ENCODE results near the gene PYGO1.
"Not testable (repeated sequence)": the region's sequence is repeated elsewhere in the genome, so short reads cannot be mapped to it uniquely, and the experiment has no call there.

The PYGO1 gene, protein sequence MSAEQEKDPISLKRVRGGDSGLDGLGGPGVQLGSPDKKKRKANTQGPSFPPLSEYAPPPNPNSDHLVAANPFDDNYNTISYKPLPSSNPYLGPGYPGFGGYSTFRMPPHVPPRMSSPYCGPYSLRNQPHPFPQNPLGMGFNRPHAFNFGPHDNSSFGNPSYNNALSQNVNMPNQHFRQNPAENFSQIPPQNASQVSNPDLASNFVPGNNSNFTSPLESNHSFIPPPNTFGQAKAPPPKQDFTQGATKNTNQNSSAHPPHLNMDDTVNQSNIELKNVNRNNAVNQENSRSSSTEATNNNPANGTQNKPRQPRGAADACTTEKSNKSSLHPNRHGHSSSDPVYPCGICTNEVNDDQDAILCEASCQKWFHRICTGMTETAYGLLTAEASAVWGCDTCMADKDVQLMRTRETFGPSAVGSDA

DNA sequence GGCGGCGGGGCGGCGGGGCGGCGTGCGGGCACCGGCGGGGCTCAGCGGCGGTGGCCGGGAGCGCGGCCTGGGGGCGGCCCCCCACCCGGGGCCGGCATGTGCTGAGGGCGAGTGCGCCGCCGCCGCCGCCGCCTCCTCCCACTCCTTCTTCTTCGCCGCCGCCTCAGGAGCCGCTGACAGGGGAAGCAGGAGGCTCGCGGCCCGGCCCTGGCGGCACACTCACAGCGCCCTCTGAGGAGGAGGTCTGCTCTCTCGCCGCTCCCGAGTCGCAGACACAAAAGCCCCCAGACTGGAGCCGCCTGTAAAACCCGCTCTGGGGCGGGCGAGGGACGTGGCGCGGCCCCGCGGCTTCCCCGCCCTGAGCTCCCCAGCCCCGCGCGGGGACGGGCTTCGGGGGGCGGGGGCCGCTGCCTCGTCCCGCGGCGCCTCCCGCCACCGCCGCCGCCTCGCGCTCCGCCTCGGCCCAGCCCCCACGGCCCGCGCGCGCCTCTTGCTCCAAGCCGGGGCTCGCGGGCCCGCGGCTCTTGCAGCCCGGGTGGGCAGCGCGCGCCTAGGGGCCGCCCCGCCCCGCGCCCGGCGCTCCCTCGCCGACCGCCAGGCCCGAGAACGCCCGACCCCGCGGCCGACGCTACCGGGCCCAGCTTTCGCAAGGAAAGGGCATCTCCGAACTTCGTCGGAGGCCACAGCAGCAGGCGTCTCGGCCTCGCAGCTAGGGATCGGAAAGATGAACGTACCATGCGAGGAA is at the start of gene PYGO1:
Gene PYGO1 (minus strand): TSS at position 276 of the 745 bp plus-strand sequence. CDS start 462 bp downstream, outside the sequence.
- DNase-seq (ENCODE audit: low read depth in 3 of 3): peak in 2 of 3 donors; percentile 20 to 26

DNA sequence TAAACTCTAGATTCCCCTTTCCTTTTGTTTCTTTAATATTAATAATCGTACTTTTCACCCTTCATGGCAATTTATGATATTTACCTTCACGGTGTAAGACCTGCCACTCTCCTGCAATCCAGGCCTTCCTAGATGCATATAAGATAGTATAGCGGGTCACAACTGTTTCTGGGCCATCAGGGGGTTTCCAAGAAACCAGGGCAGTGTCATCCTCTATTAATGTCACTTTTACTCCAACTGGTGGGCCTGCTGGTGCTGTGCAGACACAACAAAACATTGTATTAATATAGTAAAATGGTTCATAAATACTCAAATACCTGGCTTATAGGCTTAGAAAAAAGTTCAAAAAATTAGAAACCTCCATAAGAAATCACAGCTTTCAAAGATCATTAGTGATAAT is 48.9 kb upstream of the PYGO1 start:
- DNase-seq (ENCODE audit: low read depth in 3 of 3): no peak

DNA sequence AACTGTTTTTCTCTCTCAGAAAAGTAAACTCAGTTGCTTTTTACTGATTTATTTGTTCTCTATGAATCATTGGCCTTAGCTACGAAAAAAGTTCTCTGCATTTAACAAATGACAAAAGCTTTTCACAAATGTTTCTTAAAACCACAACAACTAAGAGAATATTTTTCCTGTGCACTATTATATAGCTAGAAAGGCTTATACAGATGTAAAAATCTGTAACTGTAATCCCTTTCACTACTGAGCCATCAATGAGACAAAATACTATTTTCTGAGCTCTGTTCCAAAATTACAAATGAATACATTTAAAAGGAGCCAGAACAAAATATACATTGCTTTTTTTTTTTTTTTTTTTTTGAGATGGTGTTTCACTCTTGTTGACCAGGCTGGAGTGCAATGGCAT is 45.6 kb upstream of the PYGO1 start:
- no peak for DNase-seq (ENCODE audit: low read depth in 3 of 3)

DNA sequence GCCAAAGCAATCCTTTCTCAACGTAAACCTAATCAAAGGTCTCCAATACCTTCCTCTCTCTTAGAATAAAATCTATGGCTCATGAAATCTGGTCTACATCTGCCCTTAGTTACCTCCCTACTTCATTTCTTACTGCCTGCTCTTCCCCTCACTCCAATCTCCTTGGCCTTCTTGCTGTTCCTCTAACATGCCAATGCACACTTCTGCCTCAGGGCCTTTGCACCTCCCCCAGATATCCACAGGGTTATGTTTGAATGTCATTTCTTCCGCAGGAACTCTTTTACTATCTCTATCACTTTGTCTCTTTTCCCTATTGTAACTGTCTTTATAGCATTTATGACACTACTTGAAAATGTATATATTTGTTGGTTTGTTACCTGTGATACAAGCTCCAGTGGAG is 44.3 kb upstream of the PYGO1 start:
- no peak for DNase-seq (ENCODE audit: low read depth in 3 of 3)

DNA sequence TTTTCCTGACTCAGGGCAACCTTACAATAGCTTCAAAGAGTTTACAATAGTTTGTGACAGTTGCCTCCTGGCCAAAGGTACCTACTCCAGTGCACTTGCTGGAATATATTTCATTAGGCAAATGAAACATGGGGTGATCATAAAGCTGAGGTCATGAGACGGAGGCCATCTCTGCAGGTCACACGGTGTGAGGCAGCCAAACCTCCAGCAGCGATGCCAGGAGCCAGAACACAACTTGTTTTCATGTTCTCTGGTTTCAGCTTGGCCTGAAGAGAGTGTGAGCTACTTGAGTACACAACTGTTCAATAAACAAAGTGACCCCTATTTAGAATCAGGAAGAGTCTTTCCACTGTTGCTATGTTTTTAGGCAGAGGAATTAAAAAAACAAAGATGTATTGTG is 42.7 kb upstream of the PYGO1 start:
- DNase-seq (ENCODE audit: low read depth in 3 of 3): no peak

DNA sequence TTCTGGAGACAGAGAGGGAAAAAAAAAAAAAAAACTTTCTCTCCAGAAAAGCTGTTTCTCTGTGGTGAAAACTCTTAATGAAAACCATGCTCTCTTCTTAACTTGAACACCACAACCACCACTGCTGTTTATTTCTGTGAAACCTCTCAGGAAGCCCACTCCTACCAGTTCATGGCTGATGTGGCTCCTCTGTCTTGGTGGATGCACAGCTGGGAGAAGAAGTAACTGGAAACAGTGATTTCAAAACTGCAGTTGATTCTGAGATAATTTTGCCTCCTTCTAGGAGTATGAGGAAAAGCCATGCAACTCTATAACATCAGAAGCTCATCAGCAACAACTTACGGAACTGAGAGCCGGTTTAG is 40.2 kb upstream of the PYGO1 start:
- DNase-seq (ENCODE audit: low read depth in 3 of 3): no peak

DNA sequence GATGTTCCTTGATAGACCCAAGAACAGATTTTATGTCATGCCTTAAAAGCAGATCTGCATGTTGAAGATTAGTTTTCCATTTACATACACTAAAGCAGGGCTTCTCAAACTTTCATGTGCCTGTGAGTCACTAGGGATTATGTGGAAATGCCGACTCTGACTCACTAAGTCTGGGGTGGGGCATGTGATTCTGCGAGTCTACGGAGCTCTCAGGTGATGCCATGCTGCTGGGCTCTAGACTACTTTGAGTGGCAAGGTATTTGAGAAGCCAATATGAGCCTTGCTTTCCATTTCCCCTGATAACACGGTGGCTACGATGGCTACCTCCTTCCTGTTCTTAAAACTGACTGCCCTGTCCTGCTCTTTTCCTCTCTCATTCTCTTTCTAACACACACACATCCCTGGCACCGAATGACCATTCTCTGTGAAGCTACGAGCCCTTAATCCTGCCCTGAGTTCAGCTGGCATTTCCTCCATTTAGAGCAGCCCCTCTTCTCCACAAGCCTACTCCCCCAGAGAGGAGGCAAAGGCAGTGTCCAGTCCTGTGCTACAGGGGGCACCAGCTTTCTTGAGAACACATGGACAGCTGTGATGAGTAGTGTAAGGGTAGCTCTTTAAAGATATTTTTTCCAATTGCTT is 39.7 kb upstream of the PYGO1 start:
- DNase-seq (ENCODE audit: low read depth in 3 of 3): no peak

DNA sequence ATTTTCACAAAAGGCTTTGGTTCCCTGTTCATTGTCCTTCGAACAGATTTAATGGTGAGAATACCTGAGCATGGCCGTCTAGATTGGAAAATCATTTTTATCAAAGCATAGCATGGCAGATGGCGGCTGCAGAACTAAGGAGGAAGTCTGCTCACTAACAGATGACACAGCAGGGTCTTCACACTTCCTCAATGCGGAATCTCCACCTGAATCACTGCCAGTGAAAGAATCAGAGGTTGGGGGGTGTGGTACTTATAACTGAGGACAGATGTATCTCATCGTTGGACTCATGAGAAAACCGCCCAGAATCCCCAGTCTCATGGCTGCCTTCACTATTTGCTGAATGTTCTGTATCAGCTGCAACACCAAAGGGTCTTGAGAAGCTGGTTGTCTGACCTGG is 31.6 kb upstream of the PYGO1 start:
- DNase-seq (ENCODE audit: low read depth in 3 of 3): no peak

DNA sequence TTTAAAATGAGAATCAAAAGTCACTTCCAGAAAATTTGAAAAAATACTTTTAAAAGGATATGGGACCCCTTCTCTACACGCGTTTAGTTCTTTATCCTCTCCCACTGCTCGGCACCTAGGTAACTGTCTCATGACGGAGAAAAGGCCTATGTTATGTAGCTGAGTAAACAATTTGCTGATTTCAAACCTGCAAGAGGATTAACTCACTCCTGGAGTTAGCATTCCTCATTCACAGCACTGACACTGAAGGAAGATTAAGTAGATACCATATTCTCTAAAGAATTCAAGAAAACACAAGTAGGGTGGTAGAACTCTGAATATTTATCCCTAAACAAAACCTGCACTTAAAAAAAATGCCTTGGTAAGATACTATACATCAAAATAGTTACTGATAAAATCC is 30.2 kb upstream of the PYGO1 start:
- no peak for DNase-seq (ENCODE audit: low read depth in 3 of 3)

DNA sequence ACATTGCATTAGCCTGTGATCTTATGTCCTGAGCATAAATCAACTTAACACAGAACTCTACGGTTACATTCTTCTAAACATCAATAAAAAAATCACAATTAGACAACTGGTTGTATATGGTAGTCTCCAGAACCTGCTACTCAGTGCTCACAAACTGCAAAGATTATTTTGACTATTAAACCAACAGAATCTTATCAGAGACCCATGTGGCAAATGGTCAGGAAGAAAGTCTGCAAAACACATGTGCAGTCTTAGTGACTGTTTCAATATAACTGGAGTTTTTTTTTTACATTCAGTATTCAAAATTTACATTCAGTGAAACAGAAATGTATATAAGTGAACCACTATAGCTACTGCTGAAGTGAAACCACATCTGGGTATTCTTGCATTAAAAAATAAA is 27.3 kb upstream of the PYGO1 start:
- no peak for DNase-seq (ENCODE audit: low read depth in 3 of 3)

DNA sequence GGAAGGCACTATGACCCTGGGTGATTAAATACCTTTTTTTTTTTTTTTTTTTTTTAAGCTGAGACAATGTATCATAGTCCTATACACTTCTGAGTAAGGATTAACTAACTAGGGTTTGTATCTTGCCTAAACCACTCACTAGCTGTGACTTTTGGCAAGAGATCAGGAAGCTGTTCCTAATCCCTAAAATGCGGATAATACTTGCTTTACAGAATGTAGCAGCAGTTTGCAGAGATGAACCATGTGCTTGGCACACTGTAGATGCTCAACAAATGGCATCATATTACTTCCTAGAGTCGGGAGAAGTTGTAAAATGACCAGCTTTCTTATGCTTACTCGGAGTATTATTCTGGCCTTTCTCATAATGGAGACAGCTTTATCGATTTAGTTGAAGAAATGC is 25.6 kb upstream of the PYGO1 start:
- no peak for DNase-seq (ENCODE audit: low read depth in 3 of 3)

DNA sequence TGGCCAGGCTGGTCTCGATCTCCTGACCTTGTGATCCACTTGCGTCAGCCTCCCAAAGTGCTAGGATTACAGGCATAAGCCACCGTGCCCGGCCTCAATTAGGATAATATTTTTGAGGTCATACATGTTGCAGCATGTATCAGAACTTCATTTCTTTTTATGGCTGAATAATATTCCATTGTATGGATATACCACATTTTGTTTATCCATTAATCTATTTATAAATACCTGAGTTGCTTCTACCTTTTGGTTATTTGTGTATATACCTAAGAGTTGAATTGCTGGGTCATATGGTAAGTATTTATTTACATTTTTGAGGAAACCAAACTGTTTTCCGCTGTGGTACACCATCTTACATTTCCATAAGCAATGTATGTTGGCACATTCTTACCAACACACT is 18.1 kb upstream of the PYGO1 start:
- no peak for DNase-seq (ENCODE audit: low read depth in 3 of 3)

DNA sequence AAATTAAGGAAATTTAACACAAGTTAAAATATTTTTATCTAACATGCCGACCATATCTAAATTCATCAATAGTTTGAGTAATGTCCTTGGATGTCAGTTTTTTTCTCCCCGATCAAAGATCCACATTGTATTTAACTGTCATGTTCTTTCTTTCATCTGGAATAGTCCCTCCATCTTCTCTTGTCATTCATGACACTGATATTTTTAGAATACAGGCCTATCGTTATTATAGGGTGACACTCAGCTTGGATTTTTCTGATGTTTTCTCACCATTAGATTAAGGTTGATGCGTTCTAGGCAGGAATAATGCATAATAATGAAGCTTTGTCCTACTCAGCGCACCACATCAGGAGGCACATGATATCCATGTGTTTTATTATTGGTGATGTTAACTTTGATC is 13.2 kb upstream of the PYGO1 start:
- DNase-seq (ENCODE audit: low read depth in 3 of 3): no peak

DNA sequence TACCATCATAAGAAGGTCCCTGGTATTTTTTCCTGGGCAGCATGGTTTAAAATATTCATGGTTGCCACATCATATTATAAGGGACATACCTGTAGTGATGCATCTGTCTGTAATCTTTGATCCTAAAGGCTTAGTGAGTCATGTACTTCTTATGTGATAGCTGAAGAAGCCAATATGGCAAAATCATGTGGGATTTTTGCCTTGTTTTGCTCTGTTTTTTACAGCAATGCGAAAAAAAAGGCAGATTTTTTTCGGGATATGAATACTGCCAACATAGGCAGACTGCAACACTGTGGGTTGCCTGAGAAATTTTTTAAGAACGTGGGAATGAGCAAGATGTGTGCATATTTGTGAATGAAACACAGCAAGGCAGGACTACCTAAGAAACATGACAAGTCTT is 11.3 kb upstream of the PYGO1 start:
- no peak for DNase-seq (ENCODE audit: low read depth in 3 of 3)

DNA sequence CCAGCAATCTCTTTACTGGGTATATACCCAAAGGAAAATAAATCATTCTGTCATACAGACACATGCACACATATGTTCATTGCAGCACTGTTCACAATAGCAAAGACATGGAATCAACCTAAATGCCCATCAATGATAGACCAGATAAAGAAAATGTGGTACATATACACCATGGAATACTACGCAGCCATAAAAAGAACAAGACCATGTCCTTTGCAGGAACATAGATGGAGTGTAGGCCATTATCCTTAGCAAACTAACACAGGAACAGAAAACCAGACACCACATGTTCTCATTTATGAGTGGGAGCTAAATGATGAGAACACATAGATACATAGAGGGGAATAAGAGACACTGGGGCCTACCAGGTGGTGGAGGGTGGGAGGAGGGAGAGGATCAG is 4.9 kb upstream of the PYGO1 start:
- not testable (repeated sequence) for DNase-seq (ENCODE audit: low read depth in 3 of 3)

DNA sequence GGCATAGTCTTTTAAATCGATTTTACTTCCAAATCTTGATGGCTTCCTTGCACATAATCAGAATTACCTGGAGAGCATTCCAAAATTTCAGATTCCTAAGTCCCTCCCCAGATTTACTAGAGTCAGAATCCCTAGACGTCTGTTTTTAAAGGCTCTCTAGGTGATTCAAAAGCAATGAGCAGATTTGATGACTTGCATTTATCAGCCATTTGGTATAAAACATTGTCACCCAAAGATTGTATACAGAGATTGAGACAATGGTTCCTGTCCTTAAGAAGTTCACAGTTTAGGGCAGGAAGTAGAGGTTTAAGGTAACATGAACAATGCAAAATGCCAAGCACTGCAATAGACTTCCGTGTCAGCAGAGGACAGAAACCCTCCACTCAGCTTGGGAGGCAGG is 2.6 kb upstream of the PYGO1 start:
- no peak for DNase-seq (ENCODE audit: low read depth in 3 of 3)

DNA sequence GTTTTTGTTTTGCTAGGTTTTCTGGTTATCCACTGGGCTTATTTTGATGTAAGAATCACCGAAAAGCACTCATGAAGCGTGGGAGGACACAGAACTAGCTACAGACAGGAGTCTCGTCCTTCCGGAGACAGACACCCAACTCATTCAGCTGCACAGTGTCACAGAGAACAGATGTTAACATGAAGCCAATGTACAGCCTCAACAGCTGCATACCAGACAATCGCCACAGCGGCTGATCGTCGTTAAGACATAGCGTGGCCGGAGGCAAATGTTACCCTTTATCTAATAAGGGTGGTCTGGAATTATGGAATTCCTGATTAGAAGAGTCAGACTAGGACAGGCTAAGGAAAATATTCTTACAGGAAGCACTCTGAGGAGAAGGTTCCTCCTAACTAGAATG is 1.1 kb upstream of the PYGO1 start:
- no peak for DNase-seq (ENCODE audit: low read depth in 3 of 3)

DNA sequence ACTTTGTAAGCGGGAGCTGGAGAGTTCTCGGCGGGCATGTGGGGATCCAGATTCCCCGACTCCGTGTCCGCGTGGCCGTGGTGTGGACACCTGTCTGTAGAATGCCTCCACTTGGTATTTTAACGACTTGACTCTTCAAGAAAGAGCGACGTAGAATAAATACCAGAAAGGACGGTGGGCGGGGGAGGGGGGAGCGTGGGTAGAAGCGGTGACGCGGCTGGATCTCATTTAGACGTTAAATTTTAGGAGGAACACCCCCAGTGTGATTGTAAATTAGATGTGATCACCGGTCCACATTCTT is 620 bp upstream of the PYGO1 start:
- DNase-seq (ENCODE audit: low read depth in 3 of 3): no peak

DNA sequence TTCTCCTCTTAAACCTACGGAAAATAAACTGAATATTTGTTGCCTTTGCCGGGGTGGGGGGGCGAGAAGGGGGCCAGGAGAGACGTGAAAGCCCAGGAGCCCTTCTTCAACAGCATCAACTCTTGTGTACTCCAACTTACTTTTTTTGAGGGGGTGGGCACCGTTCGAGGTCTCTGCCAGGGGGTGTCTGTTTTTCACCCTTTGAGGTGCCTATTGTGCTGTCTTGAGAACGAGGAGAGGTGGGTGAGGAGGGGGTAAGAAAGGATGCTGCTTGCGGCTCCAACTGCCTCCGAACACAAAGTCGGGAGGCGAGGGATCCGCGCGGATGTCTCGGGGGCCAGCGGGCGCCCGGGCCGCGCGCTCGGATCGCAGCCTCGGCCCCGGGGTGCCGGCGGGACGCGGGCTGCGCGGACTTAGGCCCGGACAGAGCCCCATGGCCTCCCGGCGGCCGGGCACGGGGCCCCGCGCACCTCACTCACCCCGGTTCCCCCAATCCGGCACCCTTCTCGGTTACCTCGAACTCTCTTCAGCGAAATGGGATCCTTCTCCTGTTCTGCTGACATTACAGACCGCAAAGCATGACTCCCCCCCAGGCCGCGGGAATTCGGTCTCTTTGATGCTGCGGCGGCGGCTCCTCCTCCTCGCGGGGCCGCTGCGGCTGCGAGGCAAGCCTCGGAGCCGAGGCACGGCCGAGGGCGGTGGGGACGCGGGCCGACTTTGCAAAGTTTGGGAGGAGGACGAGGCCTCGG is 650 bp downstream of the PYGO1 start:
- peak in 1 of 3 donors; percentile 8 for DNase-seq (ENCODE audit: low read depth in 3 of 3)

DNA sequence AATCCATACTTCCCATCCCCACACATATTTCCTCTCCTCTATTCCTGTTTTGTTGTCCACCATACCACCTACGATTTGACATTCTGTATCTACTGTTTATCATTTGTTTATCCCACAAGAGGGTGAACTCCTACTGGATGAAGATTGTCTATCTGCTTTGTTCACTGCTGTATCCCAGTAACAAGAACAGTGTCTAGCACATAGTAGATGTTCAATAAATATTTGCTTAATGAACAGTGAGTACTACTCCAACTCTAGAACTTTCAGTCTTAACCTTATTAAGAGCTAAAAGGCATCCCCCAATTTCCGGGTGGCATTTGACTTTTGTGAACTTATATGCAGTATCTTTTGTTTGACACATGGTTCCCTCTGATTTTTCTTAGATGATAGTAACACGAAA is 1.3 kb downstream of the PYGO1 start:
- no peak for DNase-seq (ENCODE audit: low read depth in 3 of 3)

DNA sequence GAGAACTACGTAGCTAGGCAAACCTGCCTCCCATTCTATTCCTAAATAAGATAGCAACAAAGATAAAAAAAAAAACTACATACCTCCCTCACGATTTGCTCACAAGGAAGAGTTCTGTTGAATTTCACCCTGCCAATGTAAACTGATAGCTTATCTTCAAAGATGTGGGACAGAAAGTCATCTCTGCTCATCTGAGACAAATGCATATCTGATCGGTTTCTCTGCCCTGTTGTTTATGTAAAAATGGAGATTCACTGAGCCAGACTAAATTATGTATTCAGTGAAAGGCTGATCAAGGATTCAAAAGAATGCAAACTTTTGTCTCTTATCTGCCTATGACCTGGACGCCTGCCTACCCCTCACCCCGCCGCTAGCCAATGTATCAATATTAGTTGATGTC is 11.2 kb downstream of the PYGO1 start:
- no peak for DNase-seq (ENCODE audit: low read depth in 3 of 3)

DNA sequence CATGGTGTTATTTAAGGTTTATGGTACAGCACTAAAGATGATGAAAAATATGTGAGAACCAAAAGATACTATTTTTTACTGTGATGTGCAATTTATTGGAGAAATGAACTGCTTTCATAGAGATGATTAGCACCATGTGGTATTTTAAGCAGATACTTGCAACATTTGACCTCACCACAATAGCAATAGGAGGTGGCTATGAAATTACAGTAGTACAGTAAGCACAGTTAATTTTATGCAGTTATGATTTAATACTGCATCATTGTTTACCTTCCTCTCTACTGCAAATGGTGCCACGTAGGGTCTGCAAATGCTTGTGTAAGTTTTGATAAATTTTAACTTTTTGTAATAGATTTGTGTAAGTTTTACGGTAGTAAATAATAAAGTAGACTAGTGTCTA is 14.0 kb downstream of the PYGO1 start:
- no peak for DNase-seq (ENCODE audit: low read depth in 3 of 3)
